ENCODE measurements around the gene TMA7. TPM values are rescaled to one million over a fixed set of nuclear protein-coding genes. Genes with fewer than 3 reads are reported as not detected.

Gene TMA7
- total and polyA plus RNA-seq, 2 of the 13 experiments (the other 11 are each of a cell fraction or from before 2014, with no cell fraction given) = 100 to 486 TPM

- TF ChIP-seq ZBTB10 (CRISPR knock-in tag; IDR thresholded peaks at IDR 0.05; ENCODE audit: borderline replicate concordance) (no peak), TEAD3 (CRISPR knock-in tag; optimal IDR thresholded peaks at IDR 0.05; ENCODE audit: borderline replicate concordance) (peak; percentile 90), ZNF33A (CRISPR knock-in tag; IDR thresholded peaks at IDR 0.05; ENCODE audit: borderline replicate concordance) (no peak), ZNF772 (CRISPR knock-in tag; IDR thresholded peaks at IDR 0.05) (no peak), ATF7-NPFF (CRISPR knock-in tag; IDR thresholded peaks at IDR 0.05; ENCODE audit: low read depth) (no peak), TFAP4 (IDR thresholded peaks at IDR 0.05; ENCODE audit: borderline replicate concordance, low read depth) (peak; percentile 68), RXRA (CRISPR knock-in tag; IDR thresholded peaks at IDR 0.05) (0 out of 2 replicates have a peak, but pooled peaks have one; percentile 32), BHLHE40 (IDR thresholded peaks at IDR 0.05; ENCODE audit: low read length) (no peak), KAT8 (CRISPR knock-in tag; IDR thresholded peaks at IDR 0.05) (no peak), SOX13 (IDR thresholded peaks at IDR 0.05) (no peak), SOX13 (CRISPR knock-in tag; conservative IDR thresholded peaks at IDR 0.05 in 1 of 2, IDR thresholded peaks at IDR 0.05 in 1 of 2) (peak in 1 of 2 experiments; percentile 47; a peak in 1 of 4 replicates), POLR2AphosphoS5 (IDR thresholded peaks at IDR 0.05; ENCODE audit: low read depth, low read length) (no peak), MED13 (CRISPR knock-in tag; IDR thresholded peaks at IDR 0.05) (no peak), CHD2 (IDR thresholded peaks at IDR 0.05; ENCODE audit: low read depth, low read length) (no peak), ZFP90 (CRISPR knock-in tag; IDR thresholded peaks at IDR 0.05; ENCODE audit: borderline replicate concordance) (peak; percentile 90; the same call in 1 of the 2 replicates), USF2 (IDR thresholded peaks at IDR 0.05; ENCODE audit: low read depth, low read length) (no peak), USF2 (CRISPR knock-in tag; IDR thresholded peaks at IDR 0.05; ENCODE audit: borderline replicate concordance) (no peak), NR2C2 (CRISPR knock-in tag; IDR thresholded peaks at IDR 0.05; ENCODE audit: borderline replicate concordance) (peak; percentile 45; the same call in 1 of the 2 replicates)
- TF ChIP-seq, protein P1, sequence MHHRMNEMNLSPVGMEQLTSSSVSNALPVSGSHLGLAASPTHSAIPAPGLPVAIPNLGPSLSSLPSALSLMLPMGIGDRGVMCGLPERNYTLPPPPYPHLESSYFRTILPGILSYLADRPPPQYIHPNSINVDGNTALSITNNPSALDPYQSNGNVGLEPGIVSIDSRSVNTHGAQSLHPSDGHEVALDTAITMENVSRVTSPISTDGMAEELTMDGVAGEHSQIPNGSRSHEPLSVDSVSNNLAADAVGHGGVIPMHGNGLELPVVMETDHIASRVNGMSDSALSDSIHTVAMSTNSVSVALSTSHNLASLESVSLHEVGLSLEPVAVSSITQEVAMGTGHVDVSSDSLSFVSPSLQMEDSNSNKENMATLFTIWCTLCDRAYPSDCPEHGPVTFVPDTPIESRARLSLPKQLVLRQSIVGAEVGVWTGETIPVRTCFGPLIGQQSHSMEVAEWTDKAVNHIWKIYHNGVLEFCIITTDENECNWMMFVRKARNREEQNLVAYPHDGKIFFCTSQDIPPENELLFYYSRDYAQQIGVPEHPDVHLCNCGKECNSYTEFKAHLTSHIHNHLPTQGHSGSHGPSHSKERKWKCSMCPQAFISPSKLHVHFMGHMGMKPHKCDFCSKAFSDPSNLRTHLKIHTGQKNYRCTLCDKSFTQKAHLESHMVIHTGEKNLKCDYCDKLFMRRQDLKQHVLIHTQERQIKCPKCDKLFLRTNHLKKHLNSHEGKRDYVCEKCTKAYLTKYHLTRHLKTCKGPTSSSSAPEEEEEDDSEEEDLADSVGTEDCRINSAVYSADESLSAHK (CRISPR knock-in tag; IDR thresholded peaks at IDR 0.05; ENCODE audit: borderline replicate concordance) = no peak
- TF ChIP-seq, protein P2, sequence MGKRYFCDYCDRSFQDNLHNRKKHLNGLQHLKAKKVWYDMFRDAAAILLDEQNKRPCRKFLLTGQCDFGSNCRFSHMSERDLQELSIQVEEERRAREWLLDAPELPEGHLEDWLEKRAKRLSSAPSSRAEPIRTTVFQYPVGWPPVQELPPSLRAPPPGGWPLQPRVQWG (CRISPR knock-in tag; IDR thresholded peaks at IDR 0.05; ENCODE audit: borderline replicate concordance, low read depth) = no peak
Measured at GRCh38 chr3:48451270-48451669, 11.2 kb downstream of the TMA7 start (continued).
